SU-DHL-6 (cell line): ENCODE measurements around the gene ASB18.

Experiments used
- EZH2phosphoT487 ChIP-seq: fragments of 200-600 bp; sonication (generic), shearing (Covaris generic); conservative IDR thresholded peaks from 2 replicates; pipeline ENCODE4 v1.6.1; 2018; ENCODE audit warnings: mild to moderate bottlenecking, antibody characterized with exemption, low read length, moderate library complexity, mixed read lengths
- TF ChIP-seq, protein P1 (sequence below): fragments of 200-600 bp; sonication (generic); IDR thresholded peaks from one replicate; pipeline ENCODE4 v1.5.1; 2017; ENCODE audit warnings: antibody characterized with exemption, mild to moderate bottlenecking, low read length, moderate library complexity; ENCODE audit not compliant: insufficient read depth, poor library complexity, severe bottlenecking

DNA sequence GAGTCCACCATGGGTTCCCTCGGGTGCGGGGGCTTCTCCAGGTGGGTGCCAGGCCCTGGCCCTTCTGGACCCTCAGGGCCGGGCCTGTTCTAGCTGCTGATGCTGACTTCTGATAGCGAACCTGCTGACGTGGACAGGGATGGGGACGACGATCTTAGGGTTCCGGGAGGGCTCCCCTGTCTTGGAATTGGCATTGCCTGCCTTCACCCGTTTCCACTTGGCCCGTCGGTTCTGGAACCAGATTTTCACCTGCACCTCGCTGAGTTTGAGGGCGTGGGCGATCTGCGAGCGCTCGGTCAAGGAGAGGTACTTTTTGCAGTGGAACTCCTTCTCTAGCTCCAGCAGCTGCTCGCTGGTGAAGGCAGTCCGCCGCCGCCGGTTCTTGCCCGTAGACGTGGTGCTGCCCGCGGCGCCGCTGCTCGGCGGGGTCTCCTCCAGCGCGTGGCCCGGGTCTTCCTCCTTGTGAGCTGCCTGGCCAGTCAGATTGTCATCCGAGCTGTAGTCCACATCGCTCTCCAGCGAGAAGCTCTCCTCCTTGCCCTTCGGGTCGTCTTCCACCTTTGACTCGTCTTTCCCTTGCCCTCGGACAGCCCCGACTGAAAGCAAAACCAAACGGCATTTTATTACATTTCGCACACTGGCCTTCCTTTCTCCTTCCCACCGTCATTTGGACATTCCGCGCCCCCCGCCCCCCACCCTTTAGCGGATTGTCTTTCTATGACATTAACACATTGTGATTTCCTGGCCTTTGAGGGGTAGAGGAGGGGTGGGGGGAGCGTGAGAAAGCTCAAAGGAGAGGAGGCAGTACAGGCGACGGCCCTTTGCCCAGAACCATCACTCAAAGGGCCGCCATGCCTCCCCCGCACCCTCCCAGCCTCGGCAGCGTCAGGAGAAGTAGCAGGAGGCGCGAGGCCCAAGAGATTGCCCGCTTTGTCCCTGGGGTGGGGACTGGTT, 98.1 kb downstream of the ASB18 start:
- TF ChIP-seq, protein P1, sequence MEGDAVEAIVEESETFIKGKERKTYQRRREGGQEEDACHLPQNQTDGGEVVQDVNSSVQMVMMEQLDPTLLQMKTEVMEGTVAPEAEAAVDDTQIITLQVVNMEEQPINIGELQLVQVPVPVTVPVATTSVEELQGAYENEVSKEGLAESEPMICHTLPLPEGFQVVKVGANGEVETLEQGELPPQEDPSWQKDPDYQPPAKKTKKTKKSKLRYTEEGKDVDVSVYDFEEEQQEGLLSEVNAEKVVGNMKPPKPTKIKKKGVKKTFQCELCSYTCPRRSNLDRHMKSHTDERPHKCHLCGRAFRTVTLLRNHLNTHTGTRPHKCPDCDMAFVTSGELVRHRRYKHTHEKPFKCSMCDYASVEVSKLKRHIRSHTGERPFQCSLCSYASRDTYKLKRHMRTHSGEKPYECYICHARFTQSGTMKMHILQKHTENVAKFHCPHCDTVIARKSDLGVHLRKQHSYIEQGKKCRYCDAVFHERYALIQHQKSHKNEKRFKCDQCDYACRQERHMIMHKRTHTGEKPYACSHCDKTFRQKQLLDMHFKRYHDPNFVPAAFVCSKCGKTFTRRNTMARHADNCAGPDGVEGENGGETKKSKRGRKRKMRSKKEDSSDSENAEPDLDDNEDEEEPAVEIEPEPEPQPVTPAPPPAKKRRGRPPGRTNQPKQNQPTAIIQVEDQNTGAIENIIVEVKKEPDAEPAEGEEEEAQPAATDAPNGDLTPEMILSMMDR, result no peak
- no peak for TF ChIP-seq EZH2phosphoT487
